RWPE1 (cell line): ENCODE data around the gene CABP2.

Experiments used
- CTCF ChIA-PET: fragments of 350-600 bp; sonication (Branson Sonifier 250); formaldehyde crosslinking; extraction: SDS; loops from one replicate; lab custom pipeline; 2021; lab: Yijun Ruan, JAX
- POLR2A ChIA-PET: fragments of 400-600 bp; formaldehyde crosslinking; extraction: SDS; loops from one replicate; lab custom pipeline; 2020; ENCODE audit warnings: antibody characterized with exemption; ENCODE audit not compliant: low non-redundant PET; lab: Yijun Ruan, JAX
- DNase-seq: peaks from one replicate; pipeline ENCODE4 v3.0.0; 2012; ENCODE audit warnings: low spot score
- H3K27ac ChIP-seq: fragments of 450-650 bp; 2 replicates; pipeline ENCODE4 v1.5.1; 2017
- TF ChIP-seq, protein P1 (sequence below): fragments of 450-650 bp; conservative IDR thresholded peaks from 2 replicates; pipeline ENCODE4 v1.5.1; 2017; ENCODE audit warnings: low read depth, mild to moderate bottlenecking

The CABP2 gene

DNA sequence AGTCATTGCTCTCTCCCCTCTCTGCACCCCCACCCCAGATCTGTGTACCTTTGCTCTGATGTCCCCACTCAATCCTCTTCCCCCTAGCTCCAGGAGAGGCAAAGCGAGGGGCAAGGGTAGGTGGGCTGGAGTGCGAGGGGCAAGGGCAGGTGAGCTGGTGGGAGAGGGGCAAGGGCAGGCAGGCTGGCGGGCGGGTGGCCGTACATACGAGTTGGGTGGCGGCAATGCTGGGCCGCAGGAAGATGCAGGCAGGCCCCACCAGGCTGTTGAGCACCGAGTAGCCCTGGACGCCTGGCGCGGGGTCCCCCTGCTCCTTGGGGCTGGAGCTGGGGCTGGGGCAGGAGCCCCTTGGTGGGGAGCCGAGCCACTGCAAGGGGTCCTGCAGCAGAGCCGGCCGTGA is 908 bp downstream of the CABP2 start:
- TF ChIP-seq, protein P1, sequence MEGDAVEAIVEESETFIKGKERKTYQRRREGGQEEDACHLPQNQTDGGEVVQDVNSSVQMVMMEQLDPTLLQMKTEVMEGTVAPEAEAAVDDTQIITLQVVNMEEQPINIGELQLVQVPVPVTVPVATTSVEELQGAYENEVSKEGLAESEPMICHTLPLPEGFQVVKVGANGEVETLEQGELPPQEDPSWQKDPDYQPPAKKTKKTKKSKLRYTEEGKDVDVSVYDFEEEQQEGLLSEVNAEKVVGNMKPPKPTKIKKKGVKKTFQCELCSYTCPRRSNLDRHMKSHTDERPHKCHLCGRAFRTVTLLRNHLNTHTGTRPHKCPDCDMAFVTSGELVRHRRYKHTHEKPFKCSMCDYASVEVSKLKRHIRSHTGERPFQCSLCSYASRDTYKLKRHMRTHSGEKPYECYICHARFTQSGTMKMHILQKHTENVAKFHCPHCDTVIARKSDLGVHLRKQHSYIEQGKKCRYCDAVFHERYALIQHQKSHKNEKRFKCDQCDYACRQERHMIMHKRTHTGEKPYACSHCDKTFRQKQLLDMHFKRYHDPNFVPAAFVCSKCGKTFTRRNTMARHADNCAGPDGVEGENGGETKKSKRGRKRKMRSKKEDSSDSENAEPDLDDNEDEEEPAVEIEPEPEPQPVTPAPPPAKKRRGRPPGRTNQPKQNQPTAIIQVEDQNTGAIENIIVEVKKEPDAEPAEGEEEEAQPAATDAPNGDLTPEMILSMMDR: no peak
- no peak for DNase-seq
- ChIA-PET POLR2A (no interaction called here), CTCF (interaction anchor here (0.6 kb wide), 1 partner anchor 134 kb away, joined by 4 read pairs; no protein-coding TSS in a partner anchor)
- H3K27ac ChIP-seq: no peak overlapping the region

DNA sequence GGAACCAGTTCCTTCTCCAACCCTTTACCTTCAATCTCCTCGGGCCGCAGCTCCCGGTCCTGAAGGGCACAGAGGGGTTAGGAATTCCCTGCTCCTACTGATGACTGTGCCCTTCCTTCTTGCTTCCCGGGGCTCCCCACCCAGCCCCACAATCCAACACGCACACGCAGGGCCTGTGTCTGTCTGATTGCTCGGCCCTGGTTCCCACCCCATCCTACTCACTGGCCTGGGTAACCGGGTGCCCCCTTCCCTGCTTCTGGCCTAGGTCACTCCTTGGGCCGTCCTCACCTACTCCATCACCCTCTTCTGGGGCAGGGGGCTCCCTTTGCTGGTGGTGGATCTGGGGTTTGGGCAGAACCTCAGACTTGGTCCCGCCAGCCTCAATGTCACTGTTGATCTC is 1.3 kb downstream of the CABP2 start:
- TF ChIP-seq, protein P1: no peak
- POLR2A ChIA-PET: no interaction called here
- no peak overlapping the region for H3K27ac ChIP-seq
- CTCF ChIA-PET: interaction anchor here (0.6 kb wide), 1 partner anchor 134 kb away, joined by 4 read pairs; no protein-coding TSS in a partner anchor
- no peak for DNase-seq

DNA sequence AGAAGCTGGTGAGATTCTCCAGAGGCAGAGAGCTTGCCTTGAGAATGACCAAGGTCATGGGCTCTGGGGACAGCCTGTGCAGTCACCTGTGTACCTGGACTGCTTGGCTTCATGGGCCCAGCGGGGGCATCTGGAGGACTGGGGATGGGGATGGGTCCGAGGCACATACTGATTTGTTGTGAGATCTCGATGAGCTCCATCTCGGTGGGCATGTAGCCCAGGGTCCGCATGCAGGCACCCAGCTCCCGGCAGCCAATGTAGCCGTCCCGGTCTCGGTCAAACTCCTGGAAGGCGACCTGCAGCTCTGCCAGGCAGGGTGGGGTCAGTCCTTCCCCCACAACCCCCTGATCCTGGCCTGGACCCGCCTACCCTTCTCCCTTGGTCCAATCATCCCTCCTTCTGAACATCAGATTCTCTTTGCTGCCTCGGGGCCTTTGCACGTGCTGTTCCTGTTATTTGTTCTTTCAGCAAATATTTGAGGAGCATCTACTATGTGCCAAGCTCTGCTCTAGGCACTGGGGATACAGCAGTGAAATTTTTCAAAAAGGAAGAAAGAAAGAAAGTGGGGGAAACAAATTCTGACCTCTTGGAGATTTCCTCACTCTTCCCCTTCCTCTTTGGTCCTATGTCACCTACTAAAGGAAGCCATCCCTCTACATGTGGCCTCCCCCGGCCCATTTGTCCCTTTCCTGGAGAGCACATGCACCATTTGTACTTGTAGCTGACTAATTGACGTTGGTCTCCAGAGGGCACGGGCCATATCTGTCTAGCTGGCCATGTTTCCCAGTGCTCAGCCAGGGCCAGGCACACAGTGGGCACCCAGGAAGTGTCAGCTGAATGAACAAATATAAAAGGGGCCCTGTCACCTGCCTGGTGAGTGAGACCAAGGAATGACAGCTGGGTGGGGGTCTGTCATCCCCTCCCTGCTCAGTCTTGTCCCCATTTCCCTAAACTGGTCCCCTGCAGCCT is 2.1 kb downstream of the CABP2 start:
- POLR2A ChIA-PET: interaction anchor here (0.5 kb wide), 1 partner anchor 73 kb away, joined by 5 read pairs; no protein-coding TSS in a partner anchor
- TF ChIP-seq, protein P1: no peak
- CTCF ChIA-PET: no interaction called here

DNA sequence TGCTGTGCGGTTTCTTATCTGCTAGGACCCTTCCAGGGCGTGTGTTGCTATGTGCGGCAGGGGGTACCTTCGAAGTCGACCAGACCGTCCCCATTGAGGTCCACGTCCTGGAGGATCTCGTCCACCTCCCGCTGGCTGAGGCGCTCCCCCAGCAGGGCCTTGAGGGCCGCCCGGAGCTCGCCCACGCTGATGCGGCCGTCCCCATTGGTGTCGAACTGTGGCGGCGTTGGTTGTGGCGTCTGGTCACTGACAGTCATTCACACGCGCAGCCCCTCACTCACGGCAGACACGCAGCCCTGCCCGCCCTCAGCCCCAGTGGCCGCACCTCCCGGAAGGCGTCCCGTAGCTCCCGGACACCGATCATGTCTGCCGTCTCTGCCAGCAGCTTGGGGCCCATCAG is 3.5 kb downstream of the CABP2 start:
- CTCF ChIA-PET: interaction anchor here (0.6 kb wide), 1 partner anchor 976 kb away, joined by 8 read pairs; no protein-coding TSS in a partner anchor
- H3K27ac ChIP-seq: no peak overlapping the region
- POLR2A ChIA-PET: no interaction called here
- DNase-seq: no peak
- TF ChIP-seq, protein P1: no peak

More for the DNA sequence above, 2.1 kb downstream of the CABP2 start:
- DNase-seq: no peak
- H3K27ac ChIP-seq: no peak overlapping the region

DNA sequence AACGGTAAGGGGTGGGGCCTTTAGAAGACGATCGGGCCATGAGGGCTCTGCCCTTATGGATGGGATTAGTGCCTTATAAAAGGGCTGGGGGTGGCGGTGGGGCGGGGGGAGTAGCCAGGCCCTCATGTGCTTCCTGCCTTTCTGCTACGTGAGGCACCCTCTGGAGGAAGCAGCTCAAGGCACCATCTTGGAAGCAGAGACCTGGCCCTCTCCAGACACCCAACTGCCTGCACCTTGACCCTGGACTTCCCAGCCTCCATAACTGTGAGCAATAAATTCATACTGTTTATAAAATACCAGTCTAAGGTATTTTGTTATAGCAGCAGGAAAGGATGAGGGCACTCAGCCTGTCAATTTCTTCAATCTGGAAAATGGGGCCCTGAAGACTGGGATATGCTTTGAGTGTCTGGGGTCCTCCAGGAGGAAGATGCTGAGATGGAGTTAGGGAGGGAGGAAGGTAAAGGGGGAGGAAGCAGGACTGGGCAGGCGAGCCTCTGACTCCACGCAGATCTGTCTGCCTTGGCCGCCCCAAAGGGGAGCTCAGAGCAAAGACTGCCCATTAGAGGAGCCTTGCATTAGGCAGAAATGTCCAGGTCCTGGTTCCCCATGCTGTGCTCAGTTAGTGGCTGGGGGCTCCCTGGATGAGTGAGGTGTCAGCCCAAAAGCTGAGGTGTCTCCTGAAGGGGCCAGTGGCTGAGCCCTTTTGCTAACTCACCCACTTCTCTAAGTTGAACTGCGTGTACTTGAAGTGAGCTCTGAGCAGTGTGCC is 5.3 kb downstream of the CABP2 start:
- CTCF ChIA-PET: interaction anchor here (0.7 to 1.0 kb wide), 2 partner anchors 90 to 1144 kb away, joined by 3 read pairs; no protein-coding TSS in a partner anchor
- no peak overlapping the region for H3K27ac ChIP-seq
- DNase-seq: no peak
- POLR2A ChIA-PET: no interaction called here
- TF ChIP-seq, protein P1: no peak

DNA sequence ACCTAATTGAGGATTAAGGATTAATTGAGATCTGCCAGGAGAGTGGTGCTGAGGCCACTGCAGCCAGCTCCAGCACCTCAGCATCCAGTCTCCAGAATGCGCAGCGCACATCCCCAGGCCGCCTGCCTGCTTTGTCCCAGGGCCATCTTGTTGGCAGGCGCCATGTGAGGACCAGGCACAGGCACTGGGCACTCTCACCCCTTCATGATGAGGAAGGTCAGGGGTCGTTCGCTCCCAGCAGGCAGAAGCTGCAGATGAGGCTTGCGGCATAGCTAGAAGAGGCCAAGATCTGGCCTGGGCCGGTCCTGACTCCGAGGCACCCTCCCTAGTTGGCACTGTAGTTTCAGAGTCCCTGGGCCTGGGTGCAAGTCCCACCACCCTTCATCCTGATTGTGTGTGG is 6.4 kb downstream of the CABP2 start:
- ChIA-PET CTCF (interaction anchor here (1.0 kb wide), 1 partner anchor 91 kb away, joined by 3 read pairs; no protein-coding TSS in a partner anchor), POLR2A (no interaction called here)
- TF ChIP-seq, protein P1: no peak
- no peak for DNase-seq
- H3K27ac ChIP-seq: no peak overlapping the region
